ENCODE data around the gene MED9.

GRCh38 chr17:17492571-17492970 is 15.8 kb downstream of the MED9 start:
- no peak for TF ChIP-seq POLR2A (IDR thresholded peaks at IDR 0.05; ENCODE audit: low read depth, low read length)
- TF ChIP-seq POLR2AphosphoS5 (IDR thresholded peaks at IDR 0.05; ENCODE audit: low read depth, low read length) = no peak
- TF ChIP-seq SPI1 (IDR thresholded peaks at IDR 0.05; ENCODE audit: low read depth, low read length) = no peak
- TF ChIP-seq TAF1 (IDR thresholded peaks at IDR 0.05; ENCODE audit: low read depth, low read length) = no peak
- TF ChIP-seq PAX5 (IDR thresholded peaks at IDR 0.05; ENCODE audit: insufficient read depth, low read length, severe bottlenecking) = no peak
- no peak for TF ChIP-seq POU2F2 (IDR thresholded peaks at IDR 0.05; ENCODE audit: low read depth, low read length)
